ENCODE results near the gene ANKRD18A.

ANKRD18A gene

GRCh38 chr9:38620483-38621433 lies at the start of gene ANKRD18A:
TSS of gene ANKRD18A (minus strand) at chr9:38620596. CDS start at chr9:38620285, 311 bp downstream.
- DNase-seq (ENCODE audit: extremely low spot score, insufficient read length, low read depth) = no peak
- peak; percentile 48 for FAIRE-seq

GRCh38 chr9:38668791-38669466 lies 48.5 kb upstream of the ANKRD18A start:
- FAIRE-seq = no peak
- no peak for DNase-seq (ENCODE audit: extremely low spot score, insufficient read length, low read depth)

- no peak for FAIRE-seq
- no peak for DNase-seq (ENCODE audit: extremely low spot score, insufficient read length, low read depth)
Measured at GRCh38 chr9:38662763-38663593, 42.6 kb upstream of the ANKRD18A start.

- DNase-seq (ENCODE audit: extremely low spot score, insufficient read length, low read depth) = no peak
- FAIRE-seq = no peak
Measured at GRCh38 chr9:38659538-38659937, 39.1 kb upstream of the ANKRD18A start.

- FAIRE-seq (no peak), DNase-seq (ENCODE audit: extremely low spot score, insufficient read length, low read depth) (no peak)
Measured at GRCh38 chr9:38656896-38657295, 36.5 kb upstream of the ANKRD18A start.

GRCh38 chr9:38652486-38652885 lies 32.1 kb upstream of the ANKRD18A start:
- FAIRE-seq (no peak), DNase-seq (ENCODE audit: extremely low spot score, insufficient read length, low read depth) (no peak)

GRCh38 chr9:38652044-38652443 lies 31.6 kb upstream of the ANKRD18A start:
- FAIRE-seq (no peak), DNase-seq (ENCODE audit: extremely low spot score, insufficient read length, low read depth) (no peak)

GRCh38 chr9:38651400-38652042 lies 31.1 kb upstream of the ANKRD18A start:
- DNase-seq (ENCODE audit: extremely low spot score, insufficient read length, low read depth) = no peak
- no peak for FAIRE-seq

- DNase-seq (ENCODE audit: extremely low spot score, insufficient read length, low read depth) (no peak), FAIRE-seq (no peak)
Measured at GRCh38 chr9:38650564-38650963, 30.2 kb upstream of the ANKRD18A start.

- no peak for DNase-seq (ENCODE audit: extremely low spot score, insufficient read length, low read depth)
- no peak for FAIRE-seq
Measured at GRCh38 chr9:38649731-38650363, 29.5 kb upstream of the ANKRD18A start.

GRCh38 chr9:38644601-38645000 lies 24.2 kb upstream of the ANKRD18A start:
- DNase-seq (ENCODE audit: extremely low spot score, insufficient read length, low read depth) = no peak

GRCh38 chr9:38643815-38644173 lies 23.4 kb upstream of the ANKRD18A start:
- FAIRE-seq = no peak

More at GRCh38 chr9:38644601-38645000, 24.2 kb upstream of the ANKRD18A start:
- FAIRE-seq = no peak

GRCh38 chr9:38642951-38643814 lies 22.8 kb upstream of the ANKRD18A start:
- FAIRE-seq = no peak
- no peak for DNase-seq (ENCODE audit: extremely low spot score, insufficient read length, low read depth)

More at GRCh38 chr9:38643815-38644173, 23.4 kb upstream of the ANKRD18A start:
- no peak for DNase-seq (ENCODE audit: extremely low spot score, insufficient read length, low read depth)

GRCh38 chr9:38641985-38642864 lies 21.8 kb upstream of the ANKRD18A start:
- DNase-seq (ENCODE audit: extremely low spot score, insufficient read length, low read depth) = no peak
- FAIRE-seq = peak; percentile 56

GRCh38 chr9:38641142-38641541 lies 20.7 kb upstream of the ANKRD18A start:
- DNase-seq (ENCODE audit: extremely low spot score, insufficient read length, low read depth) (no peak), FAIRE-seq (no peak)

- DNase-seq (ENCODE audit: extremely low spot score, insufficient read length, low read depth) (no peak), FAIRE-seq (no peak)
Measured at GRCh38 chr9:38639577-38639940, 19.2 kb upstream of the ANKRD18A start.

GRCh38 chr9:38638881-38639576 lies 18.6 kb upstream of the ANKRD18A start:
- no peak for DNase-seq (ENCODE audit: extremely low spot score, insufficient read length, low read depth)
- FAIRE-seq = no peak
